HG02623 (cell line): ENCODE measurements around the gene GAGE10.
"Not testable (repeated sequence)": the region's sequence is repeated elsewhere in the genome, so short reads cannot be mapped to it uniquely, and the experiment has no call there.

ENCODE experiments used
- ATAC-seq: cut with Tn5 transposase; IDR thresholded peaks from one replicate; pipeline ENCODE4 v1.9.1; 2021; ENCODE audit warnings: moderate library complexity; ENCODE audit not compliant: unreplicated experiment

The GAGE10 gene

DNA sequence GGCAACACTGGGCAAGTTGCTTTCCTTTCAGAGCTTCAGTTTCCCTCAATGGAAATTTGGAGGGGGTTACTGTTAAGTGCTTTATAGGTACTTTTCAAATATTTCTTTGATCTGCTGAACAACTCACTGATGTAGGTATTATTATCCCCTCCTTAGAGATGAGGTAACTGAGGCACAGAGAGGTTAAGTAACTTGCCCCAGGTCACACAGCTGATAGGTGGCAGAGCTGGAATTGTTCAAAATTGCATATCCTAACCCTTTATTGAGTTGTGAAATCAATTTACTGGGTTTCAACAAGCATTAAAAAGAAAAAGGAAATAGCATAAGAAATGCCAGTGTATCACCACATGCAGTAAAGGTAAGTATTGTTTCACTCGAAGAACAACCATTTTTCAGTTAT lies 27.2 kb upstream of the GAGE10 start:
- ATAC-seq, result no peak

DNA sequence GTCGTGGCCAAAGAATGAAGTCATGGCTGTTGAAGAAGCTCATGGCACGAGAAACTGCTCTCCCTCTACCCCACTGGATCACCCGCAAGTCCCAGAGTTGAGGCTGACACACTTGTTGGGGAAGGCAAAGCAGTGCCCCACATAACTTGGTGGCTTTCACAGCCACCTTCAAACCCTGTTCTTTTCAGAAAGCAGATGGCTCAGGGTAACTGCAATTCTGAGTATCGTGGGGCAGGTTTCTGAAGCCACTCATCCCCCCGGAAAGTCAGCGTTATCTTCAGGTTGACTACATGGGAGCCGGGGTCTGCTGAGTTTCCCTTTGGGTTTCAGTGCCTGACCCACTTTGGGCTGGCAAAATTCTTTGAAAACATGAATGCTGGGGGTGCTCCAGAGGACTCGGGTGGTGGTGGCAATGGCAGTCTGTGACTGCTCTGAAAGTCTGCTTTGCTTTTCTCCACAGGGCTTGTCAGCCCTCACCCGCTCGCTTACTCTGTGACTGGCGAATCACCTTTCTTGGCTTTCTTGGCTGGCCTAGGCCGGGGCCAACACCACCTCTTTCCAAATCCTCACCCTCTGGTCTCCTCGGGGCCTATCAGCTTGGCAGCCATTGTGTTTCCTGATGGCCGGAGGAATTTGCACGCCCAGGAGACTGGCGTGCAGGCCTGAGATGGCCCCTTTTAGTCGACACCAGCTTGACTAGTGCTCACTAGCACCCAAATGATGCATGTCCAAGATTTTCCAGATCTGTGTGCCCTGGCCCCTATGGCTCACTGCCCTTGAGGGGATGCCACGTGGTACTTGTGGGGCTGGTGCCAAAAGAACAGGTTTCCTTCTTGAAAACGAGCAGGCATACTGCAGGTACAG lies 26.5 kb upstream of the GAGE10 start:
- no peak for ATAC-seq

DNA sequence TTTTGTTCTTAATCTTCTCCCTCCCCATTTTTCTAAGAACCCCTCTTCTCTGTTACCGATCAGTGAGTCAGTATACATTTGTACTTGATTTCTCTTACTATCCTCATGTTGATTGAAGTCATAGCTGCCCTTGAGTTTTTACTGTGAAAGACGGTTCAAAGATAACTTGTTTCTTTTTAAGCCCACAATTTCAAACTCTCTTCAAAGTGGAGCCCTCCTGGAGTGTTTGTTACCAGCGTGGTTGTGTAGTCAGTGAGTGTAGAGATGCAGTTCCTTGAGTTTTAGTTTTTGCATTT lies 26.0 kb upstream of the GAGE10 start:
- no peak for ATAC-seq

DNA sequence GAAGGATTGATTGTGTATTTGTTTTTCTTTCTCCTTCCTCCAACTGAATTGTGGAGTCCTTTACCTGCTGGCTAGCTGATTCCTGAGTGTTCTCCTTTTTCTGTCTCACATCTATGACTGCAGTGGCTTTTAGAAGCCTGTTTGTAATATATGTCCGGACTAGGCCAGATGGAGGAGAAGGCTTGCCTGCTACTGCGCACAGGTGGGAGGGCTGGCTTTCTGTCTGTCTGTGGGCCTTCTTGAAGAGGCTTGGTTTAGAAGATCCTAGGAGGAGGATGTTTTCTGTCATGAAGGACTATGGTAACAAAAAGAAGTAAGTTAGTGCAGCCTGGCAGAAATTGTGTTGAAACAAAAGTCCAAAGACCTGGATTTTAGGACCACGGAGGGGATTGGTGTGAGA lies 25.4 kb upstream of the GAGE10 start:
- no peak for ATAC-seq

DNA sequence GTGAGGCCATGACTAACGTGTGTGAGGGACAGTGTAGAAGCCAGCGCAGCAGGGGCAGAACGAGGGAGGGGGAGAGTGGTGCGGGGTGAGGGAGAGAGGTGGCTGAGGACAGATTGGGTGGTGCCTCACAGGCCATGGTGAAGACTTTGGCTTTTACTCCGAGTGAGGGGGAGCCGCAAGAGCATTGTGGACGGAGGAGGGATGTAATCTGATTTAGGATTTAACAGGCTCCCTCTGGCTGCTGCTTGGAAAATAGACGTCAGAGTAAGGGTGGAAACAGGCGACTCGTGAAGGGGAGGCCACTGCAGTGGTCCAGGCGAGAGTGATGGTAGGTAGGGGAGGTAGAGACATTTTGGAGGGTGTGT lies 20.8 kb upstream of the GAGE10 start:
- ATAC-seq, result no peak

DNA sequence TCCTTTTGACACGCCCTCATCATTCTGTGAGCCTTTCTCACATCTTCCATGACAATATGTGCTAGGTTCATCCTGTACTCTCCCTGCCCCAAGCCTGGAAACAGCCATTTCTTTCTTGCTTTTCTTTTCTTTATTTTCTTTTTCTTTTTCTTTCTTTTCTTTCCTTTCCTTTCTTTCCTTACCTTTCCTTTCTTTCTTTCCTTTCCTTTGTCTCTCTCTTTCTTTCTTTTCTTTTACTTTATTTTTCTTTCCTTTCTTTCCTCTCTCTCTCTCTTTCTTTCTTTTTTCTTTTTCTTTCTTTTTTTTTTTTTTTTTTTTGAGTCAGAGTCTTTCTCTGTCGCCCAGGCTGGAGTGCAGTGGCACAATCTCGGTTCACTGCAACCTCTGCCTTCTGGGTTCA lies 19.2 kb upstream of the GAGE10 start:
- ATAC-seq, result no peak

DNA sequence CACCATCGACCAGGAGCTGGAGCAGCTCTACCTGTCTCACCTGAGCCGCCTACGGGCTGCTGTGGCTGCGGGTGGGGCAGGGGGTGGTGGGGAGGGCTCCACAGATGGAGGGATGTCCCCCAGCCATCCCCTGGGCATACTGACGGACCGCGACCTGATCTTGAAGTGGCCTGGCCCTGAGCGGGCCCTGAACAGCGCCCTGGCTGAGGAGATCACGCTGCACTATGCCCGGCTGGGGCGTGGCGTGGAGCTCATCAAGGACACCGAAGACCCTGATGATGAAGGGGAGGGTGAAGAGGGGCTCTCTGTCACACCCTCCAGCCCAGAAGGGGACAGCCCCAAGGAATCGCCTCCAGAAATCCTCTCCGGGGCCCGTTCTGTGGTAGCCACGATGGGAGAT lies 17.3 kb upstream of the GAGE10 start:
- no peak for ATAC-seq

DNA sequence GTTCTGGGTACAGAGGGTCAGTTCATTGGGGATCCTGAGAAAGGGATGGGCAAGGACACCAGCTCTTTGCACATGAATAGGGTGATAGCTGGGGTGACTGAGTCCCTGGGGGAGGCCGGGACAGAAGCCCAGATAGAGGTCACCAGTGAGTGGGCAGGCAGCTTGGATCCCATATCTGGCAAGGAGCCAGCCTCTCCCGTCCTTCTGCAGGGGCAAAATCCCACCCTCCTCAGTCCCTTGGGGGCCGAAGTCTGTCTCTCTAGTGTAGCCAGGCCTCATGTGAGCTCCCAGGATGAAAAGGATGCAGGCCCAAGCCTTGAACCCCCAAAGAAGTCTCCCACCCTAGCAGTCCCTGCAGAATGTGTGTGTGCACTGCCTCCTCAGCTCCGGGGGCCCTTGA lies 16.9 kb upstream of the GAGE10 start:
- ATAC-seq, result no peak

DNA sequence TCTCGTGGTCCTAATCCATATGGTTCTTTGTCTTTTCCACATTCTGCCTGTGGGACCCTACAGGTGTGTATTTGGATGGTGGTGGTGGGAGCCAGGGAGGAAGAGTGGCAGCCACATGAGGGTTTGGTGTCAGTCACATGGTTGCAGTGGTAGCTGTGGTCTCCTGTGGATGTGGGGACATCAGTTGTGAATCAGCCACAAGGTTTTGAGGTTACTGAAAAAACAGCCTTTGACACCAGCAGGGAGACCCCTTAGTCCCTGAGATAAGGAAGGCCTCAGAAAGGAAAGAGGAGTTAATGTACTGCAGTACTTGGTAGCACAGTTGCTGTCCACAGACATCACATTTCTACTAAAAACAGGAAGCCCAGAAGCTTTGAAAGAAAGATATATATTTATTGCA lies 15.8 kb upstream of the GAGE10 start:
- no peak for ATAC-seq

DNA sequence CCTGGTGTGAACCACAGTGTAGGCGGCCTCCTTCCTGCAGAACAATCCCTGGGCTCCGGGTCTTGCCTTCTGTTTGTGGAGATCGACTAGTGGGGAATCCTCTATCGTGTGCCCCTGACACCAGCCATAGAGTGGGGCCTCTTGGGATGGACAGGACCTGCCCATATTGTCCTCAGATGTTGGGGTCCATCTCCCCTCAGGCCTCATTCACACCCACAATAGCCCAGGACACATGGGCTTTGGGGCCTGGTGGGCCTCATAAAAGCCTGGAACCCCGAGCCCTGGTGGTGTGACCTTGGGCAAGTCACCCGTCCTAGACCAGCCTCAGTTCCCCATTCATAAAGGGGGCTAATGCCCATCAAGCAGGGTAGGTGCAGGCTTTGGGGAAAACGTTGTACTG lies 13.2 kb upstream of the GAGE10 start:
- ATAC-seq, result no peak

DNA sequence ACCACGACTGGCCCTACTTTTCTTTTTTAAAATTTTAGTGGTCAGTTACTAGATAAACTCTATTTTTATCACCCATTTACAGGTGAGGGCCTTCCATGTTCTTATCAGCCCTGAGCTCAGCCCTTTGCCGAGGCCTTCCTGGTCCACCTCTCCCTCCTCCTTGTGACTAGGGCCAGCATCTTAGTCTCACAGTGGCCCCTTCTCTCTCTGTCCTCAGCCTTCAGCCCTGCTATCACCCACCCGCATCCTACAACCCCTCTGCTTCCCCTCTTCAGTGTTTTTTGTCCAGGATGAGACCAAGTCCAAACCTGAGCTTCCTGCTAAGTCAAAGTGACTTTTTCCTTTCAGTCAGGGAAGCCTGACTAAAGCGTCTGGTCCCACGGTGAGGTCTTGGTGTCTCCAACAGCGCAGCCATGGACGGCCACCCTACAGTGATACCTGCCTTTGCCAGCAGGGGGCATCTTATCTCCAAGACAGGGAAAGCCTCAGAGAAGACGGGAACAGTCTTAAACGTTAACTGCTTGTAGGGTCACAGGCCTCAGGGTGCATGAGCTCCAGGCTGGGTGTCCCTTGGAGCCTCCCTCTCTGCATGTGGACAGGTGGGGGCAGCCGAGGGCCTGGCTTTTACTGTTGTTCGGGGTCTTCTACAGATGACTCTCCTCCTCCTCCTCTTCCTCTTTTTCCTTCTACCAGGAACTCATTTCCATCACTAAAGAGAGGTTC lies 11.7 kb upstream of the GAGE10 start:
- no peak for ATAC-seq

DNA sequence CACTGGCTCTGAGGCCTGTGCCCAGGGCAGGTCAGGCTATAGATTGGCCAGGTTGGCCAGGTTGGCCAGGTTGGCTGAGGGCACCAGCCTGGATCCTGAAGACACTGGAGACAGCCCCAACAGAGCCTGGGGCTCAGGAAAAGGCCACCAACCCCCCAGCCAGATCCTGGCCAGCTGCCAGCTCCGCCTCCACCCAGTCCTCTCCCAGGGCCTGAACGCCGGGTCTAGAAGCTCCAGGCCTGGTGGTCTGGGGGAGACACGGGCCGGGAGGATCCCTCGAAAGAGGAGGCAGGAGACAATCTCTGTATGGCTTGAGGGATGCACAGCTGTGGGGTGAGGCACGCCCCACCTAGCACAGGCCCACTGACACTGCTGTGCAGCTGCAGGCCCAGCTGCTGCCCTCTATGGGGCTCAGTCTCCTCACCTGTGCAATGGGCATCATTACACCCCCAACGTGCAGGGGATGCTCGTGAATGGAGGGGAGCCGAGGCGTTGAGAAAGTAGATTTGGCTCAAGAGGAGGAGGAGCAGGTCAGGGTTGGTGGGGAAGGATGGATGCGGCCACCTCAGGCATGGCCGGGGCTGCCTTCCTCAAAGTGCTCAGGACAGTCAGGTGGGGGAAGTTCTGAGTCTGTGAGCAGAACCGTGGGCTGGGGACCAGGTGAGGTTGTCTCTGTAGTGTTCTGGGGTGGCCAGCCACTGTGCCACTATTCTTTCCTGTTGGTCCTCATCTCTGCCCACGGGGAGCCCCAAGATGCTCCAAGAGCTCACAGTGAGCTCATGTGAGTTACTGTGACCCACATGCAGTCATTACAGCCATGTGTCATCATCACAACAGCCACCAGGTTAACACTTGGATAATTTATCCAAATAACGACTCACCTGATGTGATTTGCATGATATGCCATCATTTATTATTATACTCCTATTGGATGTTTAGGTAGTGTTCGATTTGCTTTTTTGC lies 10.8 kb upstream of the GAGE10 start:
- no peak for ATAC-seq

DNA sequence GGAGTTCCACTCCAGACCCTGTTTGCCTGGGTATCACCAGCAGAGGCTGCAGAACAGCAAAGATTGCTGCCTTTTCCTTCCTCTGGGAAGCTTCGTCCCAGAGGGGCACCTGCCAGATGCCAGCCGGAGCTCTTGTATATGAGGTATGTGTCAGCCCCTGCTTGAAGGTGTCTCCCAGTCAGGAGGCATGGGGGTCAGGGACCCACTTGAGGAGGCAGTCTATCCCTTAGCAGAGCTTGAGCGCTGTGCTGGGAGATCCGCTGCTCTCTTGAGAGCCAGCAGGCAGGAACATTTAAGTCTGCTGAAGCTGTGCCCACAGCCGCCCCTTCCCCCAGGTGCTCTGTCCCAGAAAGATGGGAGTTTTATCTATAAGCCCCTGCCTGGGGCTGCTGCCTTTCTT lies 4.2 kb upstream of the GAGE10 start:
- not testable (repeated sequence) for ATAC-seq

DNA sequence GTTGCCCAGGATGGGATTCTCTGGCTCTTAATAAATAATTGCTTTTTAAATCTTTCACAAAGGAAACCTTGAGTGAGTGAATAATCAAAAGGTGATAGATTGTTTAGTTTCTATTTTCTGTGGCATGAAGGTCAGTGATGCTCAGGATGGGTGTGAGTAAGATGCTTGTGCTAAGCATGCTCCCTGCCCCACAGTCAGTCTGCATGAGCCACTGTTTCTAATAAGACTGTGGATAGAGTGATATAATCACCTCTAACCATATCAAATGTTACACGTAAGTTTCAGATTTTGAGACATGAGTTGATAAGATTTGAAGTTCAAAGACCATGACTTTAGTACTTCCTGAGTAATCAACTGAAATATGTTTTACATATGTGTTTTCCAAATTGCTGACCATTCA lies 2.7 kb upstream of the GAGE10 start:
- ATAC-seq, result no peak

DNA sequence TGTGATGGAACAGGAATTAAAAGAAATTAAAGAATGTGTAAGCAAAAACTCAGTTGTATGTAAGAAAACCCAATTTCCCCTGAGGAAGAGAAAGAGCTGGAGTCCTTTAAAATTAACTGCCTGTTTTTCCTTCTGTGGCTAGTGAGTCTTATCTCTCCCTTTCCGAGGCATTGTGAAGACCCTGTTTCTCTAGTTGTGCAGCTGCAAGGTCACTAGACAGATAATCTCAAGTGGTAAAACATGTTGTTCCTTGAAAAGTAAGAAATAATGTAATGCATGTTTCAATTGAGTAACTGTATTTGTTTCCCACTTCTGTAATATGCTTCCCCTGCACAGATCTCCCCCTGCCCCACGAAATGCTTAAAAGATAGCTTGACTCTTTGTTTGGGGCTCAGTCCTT lies 4.3 kb downstream of the GAGE10 start:
- ATAC-seq, result not testable (repeated sequence)

DNA sequence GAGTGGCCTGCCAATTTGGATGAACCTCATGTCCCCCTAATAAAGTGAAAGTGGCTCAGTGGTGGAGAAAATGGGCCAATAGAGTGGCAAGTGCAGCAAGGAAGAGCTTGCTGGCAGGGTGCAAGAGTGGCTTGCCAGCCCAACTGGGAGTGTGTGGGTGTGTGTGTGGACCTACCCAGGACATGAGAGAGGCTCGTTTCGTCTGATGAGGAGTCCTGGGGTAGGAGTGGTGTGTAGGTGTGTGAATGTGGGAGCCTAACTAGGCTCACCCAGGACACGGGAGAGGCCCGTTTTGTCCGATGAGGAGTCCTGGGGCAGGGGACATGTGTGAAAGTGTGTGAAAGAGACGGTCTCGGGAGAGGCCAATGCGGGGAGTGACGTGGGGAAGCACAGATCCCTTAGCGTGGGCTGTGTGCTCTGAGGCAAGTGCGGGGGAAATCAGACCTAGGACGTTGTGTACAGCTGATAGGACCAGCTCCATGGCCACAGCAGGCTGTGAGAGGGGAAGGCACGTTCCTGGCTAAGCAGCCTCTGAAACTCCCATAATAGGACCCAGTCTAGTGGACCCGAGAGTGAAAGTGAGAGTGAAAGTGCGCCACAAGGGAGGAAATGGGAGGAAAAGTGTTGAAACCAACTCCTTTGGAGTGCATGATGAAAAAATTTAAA lies 5.3 kb downstream of the GAGE10 start:
- no peak for ATAC-seq

DNA sequence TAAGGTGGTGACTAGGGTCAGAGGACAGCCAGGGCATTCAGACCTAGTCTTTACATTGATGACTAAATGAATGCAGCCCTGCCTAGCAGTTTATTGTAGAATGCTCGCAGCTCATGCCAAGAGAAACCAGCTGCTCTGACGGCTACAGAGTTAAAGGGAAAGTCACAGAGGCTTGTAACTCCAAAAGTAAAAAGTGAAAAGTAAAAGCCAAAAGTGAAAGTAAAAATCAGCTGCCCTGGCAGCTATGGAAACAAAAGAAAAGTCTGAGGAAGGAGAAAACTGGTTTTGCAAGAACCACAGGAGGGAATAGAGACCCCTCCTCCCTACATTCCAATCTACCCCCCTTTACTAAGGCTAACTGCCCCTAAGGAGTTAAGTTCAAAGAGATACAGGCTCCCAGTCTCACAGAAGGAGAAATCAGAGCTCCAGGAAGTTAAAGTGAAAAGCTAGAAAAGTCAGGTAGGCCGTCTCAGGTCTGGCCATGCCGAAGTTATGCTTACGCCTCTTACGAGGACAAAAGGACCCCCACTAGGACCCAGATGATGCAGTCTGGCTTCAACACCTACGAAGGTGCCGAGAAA lies 6.0 kb downstream of the GAGE10 start:
- no peak for ATAC-seq

DNA sequence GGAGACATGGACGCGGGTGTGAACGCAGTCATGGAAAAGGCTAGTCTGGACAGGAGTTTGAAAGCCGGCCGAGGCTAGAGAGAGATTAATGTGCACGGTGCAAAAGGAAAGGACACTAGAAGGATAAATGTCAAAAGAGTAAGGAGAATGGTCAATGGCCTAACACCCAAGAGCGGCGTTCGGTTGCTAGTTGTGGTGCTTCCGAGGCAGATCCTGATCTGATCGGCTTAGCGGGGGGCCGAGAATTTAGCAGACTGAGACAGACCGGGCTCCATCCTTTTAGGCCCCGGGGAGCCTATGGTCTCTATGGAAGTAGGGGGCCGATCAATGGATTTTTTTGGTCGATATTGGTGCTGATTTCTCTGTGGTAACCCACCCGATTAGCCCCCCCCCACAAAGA lies 6.9 kb downstream of the GAGE10 start:
- ATAC-seq, result no peak

DNA sequence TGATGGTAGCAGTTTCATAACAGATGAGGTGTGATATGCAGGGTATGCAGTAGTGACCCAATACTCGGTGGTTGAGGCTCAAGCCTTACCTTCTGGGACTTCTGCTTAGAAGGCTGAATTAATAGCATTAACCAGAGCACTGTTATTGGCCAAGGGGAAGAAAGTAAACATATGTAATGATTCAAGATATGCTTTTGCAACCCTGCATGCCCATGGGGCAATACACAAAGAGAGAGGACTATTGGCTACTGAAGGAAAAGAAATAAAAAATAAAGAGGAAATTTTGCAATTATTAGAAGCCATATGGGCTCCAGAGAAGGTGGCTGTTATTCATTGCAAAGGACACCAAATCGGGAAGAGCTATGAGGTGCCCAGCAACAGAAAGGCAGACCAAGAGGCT lies 8.7 kb downstream of the GAGE10 start:
- ATAC-seq, result no peak

DNA sequence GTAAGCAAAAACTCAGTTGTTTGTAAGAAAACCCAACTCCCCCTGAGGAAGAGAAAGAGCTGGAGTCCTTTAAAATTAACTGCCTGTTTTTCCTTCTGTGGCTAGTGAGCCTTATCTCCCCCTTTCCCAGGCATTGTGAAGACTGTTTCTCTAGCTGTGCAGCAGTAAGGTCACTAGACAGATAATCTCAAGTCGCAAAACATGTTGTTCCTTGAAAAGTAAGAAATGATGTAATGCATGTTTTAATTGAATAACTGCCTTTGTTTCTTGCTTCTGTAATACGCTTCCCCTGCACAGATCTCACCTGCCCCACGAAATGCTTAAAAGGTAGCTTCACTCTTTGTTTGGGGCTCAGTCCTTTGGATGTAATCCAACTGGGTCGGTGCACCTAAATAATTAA lies 12.6 kb downstream of the GAGE10 start:
- no peak for ATAC-seq

DNA sequence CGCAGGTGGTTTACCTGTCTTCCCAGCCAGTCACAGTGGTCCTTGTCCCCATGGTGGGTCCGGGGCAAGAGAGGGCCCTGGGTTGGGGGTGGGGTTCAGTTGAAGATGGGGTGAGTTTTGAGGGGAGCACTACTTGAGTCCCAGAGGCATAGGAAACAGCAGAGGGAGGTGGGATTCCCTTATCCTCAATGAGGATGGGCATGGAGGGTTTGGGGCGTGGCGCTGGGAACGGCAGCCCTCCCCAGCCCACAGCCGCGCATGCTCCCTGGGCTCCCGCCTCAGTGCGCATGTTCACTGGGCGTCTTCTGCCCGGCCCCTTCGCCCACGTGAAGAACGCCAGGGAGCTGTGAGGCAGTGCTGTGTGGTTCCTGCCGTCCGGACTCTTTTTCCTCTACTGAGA lies 18.3 kb downstream of the GAGE10 start, which contains the start of gene GAGE12J:
GAGE12J (plus strand) TSS at position 301 of the 400 bp plus-strand sequence. CDS start 1,157 bp downstream, outside the sequence.
- not testable (repeated sequence) for ATAC-seq
